ENCODE results near the gene RAB35. TPM values are rescaled to one million over a fixed set of nuclear protein-coding genes. Genes with fewer than 3 reads are reported as not detected.
A peak's percentile ranks its signal among the peaks of the same experiment; 100 is the strongest.

The RAB35 gene
- total RNA-seq, 1 donor from 2014 or later = 44.4 TPM

- Mint-ChIP-seq H3K4me3 (ENCODE audit: unreplicated experiment) (no peak overlapping the region), H3K27ac (ENCODE audit: unreplicated experiment) (no peak overlapping the region), H3K27me3 (ENCODE audit: low read depth) (no peaks in the 10 kb centered on the region), H3K4me1 (ENCODE audit: low read depth) (no peaks in the 10 kb centered on the region), H3K9me3 (ENCODE audit: low read depth) (no peaks in the 10 kb centered on the region), H3K36me3 (ENCODE audit: low read depth) (peaks cover 47% of the 10 kb centered on the region)
- DNase-seq (ENCODE audit: low spot score) = no peak
- no peak for TF ChIP-seq CTCF (IDR thresholded peaks at IDR 0.05)
Observed at GRCh38 chr12:120134307-120134980, 17.9 kb upstream of the RAB35 start.

GRCh38 chr12:120132863-120133385 lies 16.4 kb upstream of the RAB35 start:
- Mint-ChIP-seq H3K4me3 (ENCODE audit: unreplicated experiment) (no peak overlapping the region), H3K4me1 (ENCODE audit: low read depth) (no peaks in the 10 kb centered on the region), H3K9me3 (ENCODE audit: low read depth) (no peaks in the 10 kb centered on the region), H3K36me3 (ENCODE audit: low read depth) (peaks cover 49% of the 10 kb centered on the region), H3K27ac (ENCODE audit: unreplicated experiment) (no peak overlapping the region), H3K27me3 (ENCODE audit: low read depth) (no peaks in the 10 kb centered on the region)
- no peak for DNase-seq (ENCODE audit: low spot score)
- TF ChIP-seq CTCF (IDR thresholded peaks at IDR 0.05) = no peak

- Mint-ChIP-seq H3K9me3 (ENCODE audit: low read depth) (no peaks in the 10 kb centered on the region), H3K4me3 (ENCODE audit: unreplicated experiment) (no peak overlapping the region), H3K4me1 (ENCODE audit: low read depth) (no peaks in the 10 kb centered on the region), H3K27me3 (ENCODE audit: low read depth) (no peaks in the 10 kb centered on the region), H3K36me3 (ENCODE audit: low read depth) (peaks cover 54% of the 10 kb centered on the region), H3K27ac (ENCODE audit: unreplicated experiment) (peak overlapping the region; percentile 17)
- no peak for DNase-seq (ENCODE audit: low spot score)
- TF ChIP-seq CTCF (IDR thresholded peaks at IDR 0.05) = no peak
Observed at GRCh38 chr12:120132054-120132836, 15.7 kb upstream of the RAB35 start.

- DNase-seq (ENCODE audit: low spot score) = no peak
- Mint-ChIP-seq H3K36me3 (ENCODE audit: low read depth) (peaks cover 52% of the 10 kb centered on the region), H3K4me1 (ENCODE audit: low read depth) (peaks cover 4% of the 10 kb centered on the region), H3K9me3 (ENCODE audit: low read depth) (no peaks in the 10 kb centered on the region), H3K4me3 (ENCODE audit: unreplicated experiment) (no peak overlapping the region), H3K27me3 (ENCODE audit: low read depth) (no peaks in the 10 kb centered on the region), H3K27ac (ENCODE audit: unreplicated experiment) (no peak overlapping the region)
- TF ChIP-seq CTCF (IDR thresholded peaks at IDR 0.05) = no peak
Observed at GRCh38 chr12:120131116-120131515, 14.6 kb upstream of the RAB35 start.

DNA sequence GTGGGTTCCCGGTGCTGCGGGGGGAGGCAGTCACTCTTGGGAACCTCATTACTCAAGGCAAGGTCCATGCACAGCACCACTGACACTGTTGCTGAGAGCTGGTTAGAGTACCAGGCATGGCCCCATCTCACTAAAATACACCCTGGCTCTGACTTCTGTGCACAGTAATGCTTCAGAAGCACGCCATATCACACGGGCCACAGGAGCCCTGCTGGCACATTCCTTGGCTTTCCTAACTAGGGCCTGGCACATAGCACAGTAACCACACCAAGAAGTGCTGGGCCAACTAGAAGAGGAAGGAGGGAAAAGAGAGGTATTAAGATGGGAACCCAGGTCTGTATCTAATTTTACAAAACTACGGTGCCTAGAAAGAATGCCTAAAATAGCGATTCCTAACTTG lies 13.5 kb upstream of the RAB35 start:
- Mint-ChIP-seq H3K27ac (ENCODE audit: unreplicated experiment) (no peak overlapping the region), H3K4me1 (ENCODE audit: low read depth) (peaks cover 4% of the 10 kb centered on the region), H3K27me3 (ENCODE audit: low read depth) (no peaks in the 10 kb centered on the region), H3K4me3 (ENCODE audit: unreplicated experiment) (no peak overlapping the region), H3K9me3 (ENCODE audit: low read depth) (no peaks in the 10 kb centered on the region), H3K36me3 (ENCODE audit: low read depth) (peaks cover 49% of the 10 kb centered on the region)
- DNase-seq (ENCODE audit: low spot score) = no peak
- TF ChIP-seq CTCF (IDR thresholded peaks at IDR 0.05) = no peak
